Left ventricle myocardium inferior (tissue), 1 donor: ENCODE measurements around the gene AP3D1. TPM values are rescaled to one million over a fixed set of nuclear protein-coding genes. Genes with fewer than 3 reads are reported as not detected.
"Not testable (repeated sequence)": the region's sequence is repeated elsewhere in the genome, so short reads cannot be mapped to it uniquely, and the experiment has no call there.

Source experiments
- DNase-seq: peaks from one replicate; pipeline ENCODE4 v3.0.0-alpha.2; 2020
- H3K27ac ChIP-seq: fragments of 200-600 bp; replicated peaks from 2 replicates; pipeline ENCODE4 v1.8.0; 2021
- H3K27me3 ChIP-seq: fragments of 200-600 bp; 2 replicates; pipeline ENCODE4 v1.8.0; 2021; ENCODE audit warnings: low read depth
- H3K36me3 ChIP-seq: fragments of 200-600 bp; 2 replicates; pipeline ENCODE4 v1.8.0; 2021
- H3K4me1 ChIP-seq: fragments of 200-600 bp; 2 replicates; pipeline ENCODE4 v1.8.0; 2021
- H3K4me3 ChIP-seq: fragments of 200-600 bp; 2 replicates; pipeline ENCODE4 v1.8.0; 2021; ENCODE audit warnings: mild to moderate bottlenecking, moderate library complexity
- H3K9me3 ChIP-seq: fragments of 200-600 bp; replicated peaks from 2 replicates; pipeline ENCODE4 v1.8.0; 2021
- intact Hi-C: fragments of 100-400 bp; cut with micrococcal nuclease; formaldehyde crosslinking; loops from one replicate; pipeline ENCODE4 v1.11.0; 2022
- total RNA-seq: library from RNA; stranded (reverse); fragmentation: NEBNext Ultra II Directional; extraction: Animal tissue kit (Norgen Biotek cat#: 25700); gene quantifications from one replicate; pipeline ENCODE4 v1.2.1, GENCODE V29; 2021
- TF ChIP-seq, protein P1 (sequence below): fragments of 200-600 bp; IDR thresholded peaks from 2 replicates; pipeline ENCODE4 v1.8.0; 2021; ENCODE audit warnings: antibody characterized with exemption, mild to moderate bottlenecking, borderline replicate concordance
- donor health status: DM: no; HTN: yes; CAD: no; lungs with severe emphysema.

Gene AP3D1
- total RNA-seq, 1 donor from 2014 or later = 75.4 TPM

DNA sequence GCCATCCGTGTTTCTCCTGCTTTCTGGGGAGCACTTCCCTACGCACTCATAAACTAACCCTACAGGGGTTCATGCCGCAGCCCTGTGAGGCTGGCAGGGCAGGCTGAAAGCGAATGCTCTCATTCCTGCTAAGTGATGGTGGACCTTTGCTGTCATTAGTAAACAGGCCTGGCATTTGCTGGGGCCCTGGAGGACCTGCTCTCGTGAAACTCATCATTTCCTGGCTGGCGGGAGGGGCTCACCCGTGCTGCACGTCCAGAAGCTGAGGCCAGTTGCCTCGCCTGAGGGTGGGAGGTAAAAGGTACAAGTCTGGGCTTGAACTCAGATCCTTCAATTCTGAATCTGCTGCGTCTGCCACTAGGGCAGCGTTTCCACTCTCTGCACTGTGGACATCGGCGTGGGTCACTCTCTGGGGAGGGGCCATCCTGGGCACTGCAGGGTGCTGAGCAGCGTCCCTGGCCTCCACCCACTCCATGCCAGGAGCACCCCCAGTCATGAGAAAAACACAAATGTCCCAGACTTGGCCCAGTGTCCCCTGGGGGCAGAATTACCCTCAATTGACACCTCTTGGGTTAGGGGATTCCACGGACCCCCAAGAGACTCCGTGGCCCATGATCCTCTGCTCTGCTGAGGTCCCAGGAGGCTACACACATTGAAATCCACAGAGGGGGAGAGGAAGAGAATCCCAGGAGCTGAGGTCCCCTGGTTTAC, 62.2 kb downstream of the AP3D1 start:
- peak overlapping the region; percentile 71 for H3K27ac ChIP-seq
- H3K9me3 ChIP-seq = no peaks in the 10 kb centered on the region
- TF ChIP-seq, protein P1, sequence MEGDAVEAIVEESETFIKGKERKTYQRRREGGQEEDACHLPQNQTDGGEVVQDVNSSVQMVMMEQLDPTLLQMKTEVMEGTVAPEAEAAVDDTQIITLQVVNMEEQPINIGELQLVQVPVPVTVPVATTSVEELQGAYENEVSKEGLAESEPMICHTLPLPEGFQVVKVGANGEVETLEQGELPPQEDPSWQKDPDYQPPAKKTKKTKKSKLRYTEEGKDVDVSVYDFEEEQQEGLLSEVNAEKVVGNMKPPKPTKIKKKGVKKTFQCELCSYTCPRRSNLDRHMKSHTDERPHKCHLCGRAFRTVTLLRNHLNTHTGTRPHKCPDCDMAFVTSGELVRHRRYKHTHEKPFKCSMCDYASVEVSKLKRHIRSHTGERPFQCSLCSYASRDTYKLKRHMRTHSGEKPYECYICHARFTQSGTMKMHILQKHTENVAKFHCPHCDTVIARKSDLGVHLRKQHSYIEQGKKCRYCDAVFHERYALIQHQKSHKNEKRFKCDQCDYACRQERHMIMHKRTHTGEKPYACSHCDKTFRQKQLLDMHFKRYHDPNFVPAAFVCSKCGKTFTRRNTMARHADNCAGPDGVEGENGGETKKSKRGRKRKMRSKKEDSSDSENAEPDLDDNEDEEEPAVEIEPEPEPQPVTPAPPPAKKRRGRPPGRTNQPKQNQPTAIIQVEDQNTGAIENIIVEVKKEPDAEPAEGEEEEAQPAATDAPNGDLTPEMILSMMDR = no peak
- H3K36me3 ChIP-seq = peaks cover 8% of the 10 kb centered on the region
- no peak for DNase-seq
- H3K4me1 ChIP-seq = peaks cover 65% of the 10 kb centered on the region
- no peak overlapping the region for H3K4me3 ChIP-seq
- H3K27me3 ChIP-seq = no peaks in the 10 kb centered on the region
- intact Hi-C loops = no loop called here

DNA sequence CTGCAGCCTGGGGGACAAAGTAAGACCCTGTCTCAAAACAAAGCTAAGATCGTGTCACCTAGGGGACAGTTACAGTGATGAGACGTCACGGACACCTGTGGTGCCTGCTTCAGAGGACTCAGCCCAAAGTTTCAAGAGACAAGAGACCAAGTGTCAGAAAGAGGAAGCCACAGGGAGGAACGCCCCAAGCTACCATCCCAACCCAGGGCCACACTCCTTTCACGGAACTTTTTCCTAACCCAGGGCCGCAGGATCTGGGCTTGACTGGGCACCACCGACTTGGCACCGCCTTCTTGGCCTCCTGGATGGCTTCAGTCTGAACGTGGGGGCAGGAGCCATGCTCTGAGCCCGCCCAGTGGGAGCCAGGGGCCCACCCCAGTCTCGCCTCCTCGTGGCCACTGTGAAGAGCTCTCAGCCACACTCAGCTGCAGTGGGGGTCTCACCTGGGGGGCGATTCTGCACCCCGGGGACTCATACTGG, 63.7 kb downstream of the AP3D1 start:
- H3K27ac ChIP-seq = peak overlapping the region; percentile 9
- no peaks in the 10 kb centered on the region for H3K9me3 ChIP-seq
- H3K27me3 ChIP-seq = no peaks in the 10 kb centered on the region
- no peak for DNase-seq
- peaks cover 63% of the 10 kb centered on the region for H3K4me1 ChIP-seq
- TF ChIP-seq, protein P1 = no peak
- H3K36me3 ChIP-seq = peaks cover 13% of the 10 kb centered on the region
- intact Hi-C loops = no loop called here
- H3K4me3 ChIP-seq = no peak overlapping the region

DNA sequence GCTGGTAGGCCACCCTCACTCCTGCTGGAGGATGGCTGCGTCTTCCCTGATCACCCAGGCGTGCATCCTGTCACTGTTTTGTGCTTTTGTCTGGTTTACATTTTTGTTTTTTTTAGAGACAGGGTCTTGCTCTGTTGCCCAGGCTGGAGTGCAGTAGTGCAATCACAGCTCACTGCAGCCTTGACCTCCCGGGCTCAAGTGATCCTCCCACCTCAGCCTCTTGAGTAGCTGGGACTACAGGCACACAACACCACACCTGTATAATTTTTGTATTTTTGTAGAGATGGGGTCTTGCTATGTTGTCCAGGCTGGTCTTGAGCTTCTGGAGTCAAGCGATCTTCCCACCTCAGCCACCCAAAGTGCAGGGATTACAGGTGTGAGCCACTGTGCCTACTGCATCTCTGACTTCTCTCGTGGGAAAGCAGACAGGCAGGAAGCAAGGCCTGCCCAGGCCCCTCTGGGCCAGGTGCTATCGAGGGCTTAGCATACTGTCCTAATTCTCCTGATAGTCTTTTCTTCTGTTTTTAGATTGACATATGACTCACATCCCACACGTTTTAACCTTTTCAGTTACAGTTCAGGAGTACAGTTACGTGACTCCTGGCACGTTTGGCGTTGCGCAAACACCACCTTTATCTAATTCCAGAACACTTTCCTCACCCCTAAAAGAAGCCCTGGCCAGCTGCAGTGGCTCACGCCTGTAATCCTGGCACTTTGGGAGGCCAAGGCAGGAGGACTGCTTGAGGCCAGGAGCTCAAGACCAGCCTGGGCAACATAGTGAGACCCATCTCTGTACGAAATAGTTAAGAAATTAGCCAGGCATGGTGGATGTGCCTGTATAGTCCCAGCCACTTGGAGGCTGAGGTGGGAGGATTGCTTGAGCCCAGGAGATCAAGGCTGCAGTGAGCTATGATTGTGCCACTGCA, 64.4 kb downstream of the AP3D1 start:
- H3K4me3 ChIP-seq, H3K9me3 ChIP-seq, H3K27me3 ChIP-seq, DNase-seq, intact Hi-C loops: not testable (repeated sequence)
- peaks cover 61% of the 10 kb centered on the region for H3K4me1 ChIP-seq
- peak overlapping the region; percentile 9 for H3K27ac ChIP-seq
- peaks cover 13% of the 10 kb centered on the region for H3K36me3 ChIP-seq

DNA sequence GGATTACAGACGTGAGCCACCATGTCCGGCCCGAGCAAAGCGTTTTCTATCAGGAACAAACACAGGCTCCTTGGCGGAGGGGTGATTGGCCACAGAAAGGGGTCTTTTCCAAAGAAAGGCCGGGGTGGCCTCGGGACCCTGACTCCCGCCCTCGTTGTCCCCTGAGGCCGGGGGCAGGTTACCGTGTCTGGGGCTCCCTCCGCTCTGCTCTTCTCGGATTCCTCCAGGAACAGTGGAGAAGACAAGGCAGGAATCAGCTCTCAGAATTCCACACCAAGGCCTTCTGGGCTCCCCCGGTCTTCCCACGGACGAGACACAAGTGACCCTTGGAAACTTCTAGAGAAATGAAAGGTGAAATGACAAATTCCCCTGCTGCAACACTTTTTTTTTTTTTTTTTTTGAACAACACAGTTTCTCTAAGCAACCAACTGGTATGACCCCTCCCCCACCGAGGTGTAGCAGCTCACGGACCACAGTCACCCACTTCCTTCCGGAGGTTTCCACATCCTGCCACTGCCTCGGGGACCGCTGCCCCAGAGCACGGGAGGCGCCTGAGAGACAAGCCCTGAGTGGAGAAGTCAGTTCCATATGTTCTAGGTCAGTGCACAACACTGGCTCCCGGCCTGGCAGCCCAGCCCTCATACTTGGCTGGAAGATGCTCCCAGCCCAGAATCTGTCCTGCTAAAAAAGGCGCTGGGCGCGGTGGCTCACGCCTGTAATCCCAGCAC, 66.2 kb downstream of the AP3D1 start:
- Histone ChIP-seq H3K36me3 (peaks cover 30% of the 10 kb centered on the region), H3K9me3 (no peaks in the 10 kb centered on the region), H3K4me3 (no peak overlapping the region), H3K27ac (peak overlapping the region; percentile 57), H3K27me3 (no peaks in the 10 kb centered on the region), H3K4me1 (peaks cover 46% of the 10 kb centered on the region)
- DNase-seq = peak; percentile 64
- TF ChIP-seq, protein P1 = no peak
- intact Hi-C loops = no loop called here

DNA sequence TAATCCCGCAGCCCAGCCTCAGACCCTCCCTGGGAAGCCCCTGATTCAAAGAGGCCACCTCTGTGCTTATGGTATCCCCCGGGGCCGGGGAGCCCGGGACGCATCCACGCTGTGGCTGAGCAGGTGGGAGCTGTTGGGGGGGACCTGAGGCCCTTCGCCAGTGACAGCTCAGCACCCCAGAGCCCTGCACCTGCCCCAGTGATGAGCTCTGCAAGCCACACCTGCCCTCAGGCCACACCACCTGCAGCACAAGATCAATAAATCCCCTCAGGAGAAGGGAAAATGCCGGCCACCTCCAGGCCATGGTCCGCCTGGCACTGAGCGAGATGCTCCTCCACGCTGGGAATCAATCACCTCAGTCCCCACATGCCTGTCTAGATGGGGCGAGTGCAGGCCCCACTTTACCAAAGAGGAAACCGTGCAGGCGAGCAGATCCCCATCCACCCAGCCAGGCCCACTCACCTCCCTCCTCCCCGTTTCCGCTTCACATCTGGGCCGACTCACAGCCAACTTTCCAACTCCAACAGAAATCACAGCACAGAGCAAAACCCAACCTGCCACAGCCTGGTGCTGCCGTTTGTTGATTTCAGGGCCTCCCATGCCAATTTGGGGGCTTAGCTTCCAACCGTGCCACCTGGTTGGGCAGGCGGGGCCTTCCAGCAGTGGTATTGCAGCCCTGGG, 68.1 kb downstream of the AP3D1 start:
- Histone ChIP-seq H3K4me3 (peak overlapping the region; percentile 3), H3K4me1 (peaks cover 34% of the 10 kb centered on the region)
- no peak for DNase-seq

More for the DNA sequence above, 68.1 kb downstream of the AP3D1 start:
- Histone ChIP-seq H3K9me3 (no peaks in the 10 kb centered on the region), H3K36me3 (peaks cover 48% of the 10 kb centered on the region), H3K27me3 (no peaks in the 10 kb centered on the region), H3K27ac (peak overlapping the region; percentile 57)
- TF ChIP-seq, protein P1 = no peak
- intact Hi-C loops = no loop called here
